HG02840 (cell line): Measurements from ENCODE around the gene MDFIC.

Experiments
- ATAC-seq: cut with Tn5 transposase; IDR thresholded peaks from one replicate; pipeline ENCODE4 v1.9.1; 2021; ENCODE audit warnings: mild to moderate bottlenecking, moderate library complexity, moderate number of reproducible peaks; ENCODE audit not compliant: unreplicated experiment, low FRiP score

Gene MDFIC

DNA sequence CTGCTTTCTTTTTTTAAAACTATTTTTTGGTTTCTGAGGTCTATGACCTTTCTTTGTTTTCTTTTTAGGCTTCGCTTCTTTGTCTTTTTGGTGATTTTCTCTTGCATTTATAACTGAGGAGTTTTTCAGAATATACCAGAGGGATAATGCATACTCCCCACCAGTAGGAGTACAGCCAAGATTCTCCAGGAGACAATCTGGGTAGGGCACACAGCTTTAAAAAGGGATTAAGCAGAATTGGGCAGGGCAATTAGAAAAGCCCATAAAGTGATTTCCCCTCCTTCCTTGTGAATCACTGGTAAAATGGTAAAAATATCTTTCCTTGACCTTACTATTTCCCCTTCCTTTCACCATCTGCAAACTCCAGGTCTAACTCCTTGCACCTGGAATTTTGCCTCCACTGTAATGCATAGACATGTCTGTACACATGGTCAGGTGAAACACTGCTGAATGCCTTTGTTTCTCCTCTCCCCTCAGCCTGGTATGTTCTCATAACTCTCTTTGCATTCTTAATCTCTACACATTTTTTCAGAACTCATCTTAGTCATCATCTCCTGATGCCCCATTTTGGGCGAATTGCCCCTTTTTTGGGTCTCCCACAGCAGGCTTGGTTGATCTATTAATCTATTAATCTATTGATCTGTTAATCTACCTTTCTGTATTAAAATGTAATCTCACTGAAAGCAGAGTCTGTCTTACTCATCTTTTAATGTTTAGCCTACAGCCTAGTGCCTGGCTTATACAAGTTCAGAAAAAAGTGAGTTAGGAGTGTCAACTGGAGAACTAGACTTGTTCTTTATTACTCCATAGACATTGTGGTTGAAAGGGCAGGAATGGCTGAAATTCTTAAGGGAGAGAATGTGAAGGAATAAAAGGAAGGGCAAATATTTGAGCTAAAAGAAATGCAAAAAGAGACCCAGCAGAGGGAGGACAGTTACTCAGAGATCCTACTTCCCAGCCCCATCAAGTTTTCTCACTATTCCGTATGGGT, 64.6 kb downstream of the MDFIC start:
- no peak for ATAC-seq

GRCh38 chr7:114988026-114988425, 66.1 kb downstream of the MDFIC start:
- ATAC-seq: no peak

DNA sequence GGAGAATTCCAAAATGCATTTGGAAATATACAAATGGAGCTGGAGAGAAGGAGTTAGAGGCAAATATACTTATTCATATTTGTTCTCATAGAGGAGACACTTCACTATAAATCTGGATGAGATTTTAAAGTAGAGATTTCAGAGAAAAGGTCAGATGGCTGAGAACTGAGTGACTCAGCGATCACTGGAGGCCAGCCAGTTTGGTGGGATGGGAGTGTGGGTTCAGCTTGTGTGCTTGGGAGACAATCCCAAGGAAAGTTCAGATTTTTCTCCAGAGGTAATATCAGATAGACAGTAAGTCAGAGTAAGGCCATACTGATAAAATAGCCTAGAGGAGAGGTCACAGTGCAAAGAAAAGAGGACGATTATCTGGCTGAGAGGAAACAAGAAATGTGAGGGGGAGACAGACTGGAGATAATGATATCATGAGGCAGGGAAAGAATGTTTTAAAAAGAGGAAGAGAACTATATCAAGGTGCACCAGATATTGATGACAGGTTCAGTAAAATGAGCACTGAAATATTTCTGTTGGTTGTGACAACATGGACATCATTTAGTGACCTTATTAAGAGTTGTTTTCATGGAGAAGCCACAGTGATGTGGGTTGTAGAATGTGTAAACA, 67.0 kb downstream of the MDFIC start:
- ATAC-seq: no peak

- ATAC-seq: no peak
These were observed 67.6 kb downstream of the MDFIC start for GRCh38 chr7:114989531-114989930.

- ATAC-seq: no peak
These were observed 75.9 kb downstream of the MDFIC start for GRCh38 chr7:114997487-114998404.

DNA sequence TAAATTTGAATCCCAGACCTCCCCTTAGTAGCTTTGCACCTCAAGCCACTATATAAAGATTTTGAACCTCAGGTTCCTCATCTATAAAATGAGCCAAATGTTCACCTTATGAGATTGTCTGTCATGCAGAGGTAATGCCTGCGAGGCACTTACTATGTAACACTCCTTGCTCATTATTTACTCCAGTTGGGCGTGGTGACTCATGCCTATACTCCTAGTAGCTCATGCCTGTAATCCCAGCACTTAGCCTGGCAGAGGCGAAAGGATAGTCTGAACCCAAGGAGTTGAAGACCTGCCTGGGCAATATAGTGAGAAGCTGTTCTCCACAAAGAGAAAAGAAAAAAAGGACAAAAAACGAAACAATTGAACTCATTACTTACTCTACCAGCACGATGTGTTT, 82.2 kb downstream of the MDFIC start:
- ATAC-seq: no peak

GRCh38 chr7:115005251-115005650, 83.4 kb downstream of the MDFIC start:
- ATAC-seq: no peak

GRCh38 chr7:115005953-115006352, 84.1 kb downstream of the MDFIC start:
- no peak for ATAC-seq

GRCh38 chr7:115007751-115008150, 85.9 kb downstream of the MDFIC start:
- no peak for ATAC-seq

- ATAC-seq: peak; percentile 60
These were observed 86.7 kb downstream of the MDFIC start for GRCh38 chr7:115008465-115009114.

DNA sequence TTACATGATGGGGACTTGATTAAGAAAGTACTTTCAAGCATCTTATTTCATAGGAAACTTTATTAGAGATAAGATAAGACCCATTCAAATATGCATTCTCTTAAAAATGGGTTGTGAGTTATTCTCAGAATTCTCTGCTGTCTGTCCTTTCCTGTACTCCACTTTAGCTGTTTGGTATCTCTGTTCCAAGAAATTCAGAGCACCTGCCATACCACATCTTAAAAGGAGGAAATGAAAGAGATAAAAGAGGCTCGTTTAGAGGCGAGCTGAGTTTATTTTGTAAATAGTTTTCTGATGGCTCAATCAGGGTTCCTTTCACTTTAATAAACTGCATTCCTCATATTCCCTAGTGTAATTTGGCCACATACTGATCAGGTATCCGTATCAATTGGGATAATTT, 87.2 kb downstream of the MDFIC start:
- ATAC-seq: peak; percentile 63

DNA sequence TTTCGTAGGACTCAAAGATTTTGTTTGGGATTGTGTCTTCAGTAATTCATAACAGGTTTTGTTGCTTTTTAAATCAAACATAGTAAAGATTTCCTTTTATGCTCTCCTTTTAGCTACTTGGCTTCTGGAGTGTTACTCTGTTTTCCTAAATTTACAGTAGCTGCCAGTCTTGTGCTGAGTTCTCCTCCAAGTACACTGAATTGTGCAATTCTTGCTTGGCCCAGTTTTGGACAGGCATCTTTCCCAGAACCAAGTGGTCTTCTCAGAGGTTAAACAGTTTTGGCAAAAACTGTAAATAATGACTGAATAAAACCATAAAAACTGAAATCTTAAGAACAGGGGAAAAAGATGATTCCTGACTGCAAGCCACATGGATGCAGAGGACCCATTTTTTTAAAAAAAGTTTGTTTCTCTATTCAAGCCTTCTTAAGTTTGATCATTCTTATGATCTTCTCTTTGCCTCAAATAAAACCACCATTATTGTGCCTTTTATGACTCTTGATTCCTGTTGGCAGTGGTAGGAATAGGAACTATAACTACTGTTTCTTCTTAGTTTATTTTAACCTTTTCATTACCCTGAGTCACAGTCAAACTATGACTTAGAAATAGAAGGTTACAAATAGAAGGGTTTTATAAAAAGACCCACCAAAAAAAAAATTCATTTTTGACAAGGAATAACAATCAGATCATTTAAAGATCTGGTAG, 88.0 kb downstream of the MDFIC start:
- ATAC-seq: no peak

- ATAC-seq: no peak
These were observed 88.5 kb downstream of the MDFIC start for GRCh38 chr7:115010441-115010820.

- no peak for ATAC-seq
These were observed 92.0 kb downstream of the MDFIC start for GRCh38 chr7:115013886-115014285.

DNA sequence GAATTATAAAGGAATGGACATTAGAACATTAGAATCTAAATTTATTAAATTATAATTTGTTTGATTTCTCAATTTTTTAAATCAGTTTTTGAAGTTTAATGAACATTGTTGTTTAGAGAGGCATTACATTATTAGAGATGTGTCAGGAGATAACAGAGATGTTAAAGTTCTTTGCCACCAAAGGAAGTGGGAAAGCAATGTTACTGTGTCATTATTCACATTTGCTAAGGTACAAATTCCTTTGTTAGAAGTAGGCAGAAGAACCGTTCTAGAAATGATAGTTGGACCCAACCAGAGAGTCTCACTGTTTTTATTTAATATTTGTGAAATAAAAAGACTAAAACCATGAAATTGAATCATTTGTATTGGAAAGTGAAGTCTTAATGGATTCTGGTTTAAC, 92.9 kb downstream of the MDFIC start:
- no peak for ATAC-seq

GRCh38 chr7:115015619-115016018, 93.7 kb downstream of the MDFIC start:
- no peak for ATAC-seq

- no peak for ATAC-seq
These were observed 98.2 kb downstream of the MDFIC start for GRCh38 chr7:115019882-115020605.

GRCh38 chr7:115023219-115023618, 101.3 kb downstream of the MDFIC start:
- no peak for ATAC-seq

DNA sequence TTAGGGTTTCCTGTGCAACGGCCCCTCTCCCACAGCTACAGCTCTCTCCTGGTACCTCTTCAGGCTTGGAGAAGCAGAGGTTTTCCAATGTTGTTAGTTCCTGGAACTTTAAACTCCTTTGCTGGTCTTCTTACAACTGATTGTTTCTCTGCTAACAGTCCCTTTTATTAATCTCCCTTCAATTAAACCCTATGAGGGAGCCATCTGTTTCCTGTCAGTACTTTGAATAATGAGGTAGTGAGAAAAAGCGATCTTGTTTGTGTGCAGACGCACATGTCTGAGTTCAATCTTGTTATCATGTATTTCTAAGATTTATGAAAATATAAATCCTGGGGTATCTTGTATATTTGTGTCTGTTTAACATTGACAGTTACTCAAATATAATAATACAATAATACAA, 102.4 kb downstream of the MDFIC start:
- ATAC-seq: no peak
